GM12873 (cell line): Measurements from ENCODE around the gene ABHD12.

Experiments used
- TF ChIP-seq, protein P1 (sequence below): IDR thresholded peaks from 2 replicates; pipeline ENCODE4 v1.5.1; 2012; ENCODE audit warnings: low read depth, mild to moderate bottlenecking, moderate library complexity, low read length, control low read depth; ENCODE audit not compliant: insufficient read depth; ENCODE audit errors: missing control alignments

ABHD12 gene

DNA sequence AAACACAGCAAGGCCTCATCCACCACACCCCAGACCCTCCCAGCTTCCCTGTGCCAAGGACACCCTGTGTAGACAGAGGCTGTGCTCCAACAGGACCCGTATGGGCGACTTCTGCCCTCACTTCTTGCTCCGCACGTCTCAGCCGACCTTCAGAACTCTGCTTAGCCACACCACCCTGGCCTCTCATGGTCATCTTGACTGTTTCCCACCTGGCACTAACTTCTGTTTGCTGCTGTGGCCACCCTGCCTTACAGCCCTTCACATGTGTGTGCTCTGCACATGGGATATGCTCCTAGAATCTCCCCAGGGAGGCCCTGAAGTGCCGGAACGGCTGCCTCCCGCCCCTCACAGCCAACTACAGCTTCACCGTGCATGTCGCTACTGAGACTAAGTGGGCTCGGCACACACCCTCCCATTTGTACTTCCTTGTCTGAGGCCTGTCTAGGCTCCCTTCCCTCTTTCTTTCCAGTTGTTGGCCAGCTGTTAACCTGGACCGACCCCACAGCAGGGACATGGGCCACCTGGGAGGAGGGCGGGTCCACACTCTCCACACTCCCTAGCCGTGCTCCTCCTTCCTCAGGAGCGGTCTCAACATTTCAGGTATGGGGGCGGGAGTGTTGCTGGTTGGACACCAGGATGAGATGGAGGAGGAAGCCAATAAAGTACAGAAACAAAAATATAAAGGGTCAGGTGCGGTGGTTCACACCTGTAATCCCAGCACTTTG lies 73.1 kb downstream of the ABHD12 start:
- TF ChIP-seq, protein P1, sequence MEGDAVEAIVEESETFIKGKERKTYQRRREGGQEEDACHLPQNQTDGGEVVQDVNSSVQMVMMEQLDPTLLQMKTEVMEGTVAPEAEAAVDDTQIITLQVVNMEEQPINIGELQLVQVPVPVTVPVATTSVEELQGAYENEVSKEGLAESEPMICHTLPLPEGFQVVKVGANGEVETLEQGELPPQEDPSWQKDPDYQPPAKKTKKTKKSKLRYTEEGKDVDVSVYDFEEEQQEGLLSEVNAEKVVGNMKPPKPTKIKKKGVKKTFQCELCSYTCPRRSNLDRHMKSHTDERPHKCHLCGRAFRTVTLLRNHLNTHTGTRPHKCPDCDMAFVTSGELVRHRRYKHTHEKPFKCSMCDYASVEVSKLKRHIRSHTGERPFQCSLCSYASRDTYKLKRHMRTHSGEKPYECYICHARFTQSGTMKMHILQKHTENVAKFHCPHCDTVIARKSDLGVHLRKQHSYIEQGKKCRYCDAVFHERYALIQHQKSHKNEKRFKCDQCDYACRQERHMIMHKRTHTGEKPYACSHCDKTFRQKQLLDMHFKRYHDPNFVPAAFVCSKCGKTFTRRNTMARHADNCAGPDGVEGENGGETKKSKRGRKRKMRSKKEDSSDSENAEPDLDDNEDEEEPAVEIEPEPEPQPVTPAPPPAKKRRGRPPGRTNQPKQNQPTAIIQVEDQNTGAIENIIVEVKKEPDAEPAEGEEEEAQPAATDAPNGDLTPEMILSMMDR: no peak

DNA sequence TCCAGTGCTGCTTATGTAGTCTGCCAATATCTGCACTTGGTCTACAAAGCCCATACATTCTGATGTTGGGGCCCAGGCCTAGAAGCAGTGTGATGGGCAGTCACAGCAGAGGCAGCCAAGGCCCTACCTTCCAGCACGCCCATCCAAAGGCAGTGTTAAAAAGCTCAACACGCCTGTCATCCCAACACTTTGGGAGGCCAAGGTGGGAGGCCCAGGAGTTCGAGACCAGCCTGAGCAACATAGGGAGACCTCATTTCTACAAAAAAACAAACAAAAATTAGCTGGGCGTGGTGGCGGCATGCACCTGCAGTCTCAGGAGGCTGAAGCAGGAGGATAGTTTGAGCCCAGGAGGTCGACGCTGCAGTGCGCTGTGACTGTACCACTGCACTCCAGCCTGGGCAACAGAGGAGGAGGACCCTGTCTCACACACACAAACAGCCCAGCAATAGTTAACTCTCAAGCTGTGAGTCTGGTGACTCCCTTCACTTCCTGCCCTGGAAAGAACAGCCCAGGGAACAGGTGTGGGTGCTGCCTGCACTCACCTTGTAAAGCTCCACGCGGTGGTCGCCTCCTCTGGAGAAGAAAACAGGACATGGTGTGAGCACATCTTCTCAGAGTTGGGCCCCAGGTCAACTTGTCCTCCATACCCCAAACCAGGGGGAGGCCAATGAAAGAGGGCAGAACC lies 74.0 kb downstream of the ABHD12 start:
- TF ChIP-seq, protein P1: no peak

DNA sequence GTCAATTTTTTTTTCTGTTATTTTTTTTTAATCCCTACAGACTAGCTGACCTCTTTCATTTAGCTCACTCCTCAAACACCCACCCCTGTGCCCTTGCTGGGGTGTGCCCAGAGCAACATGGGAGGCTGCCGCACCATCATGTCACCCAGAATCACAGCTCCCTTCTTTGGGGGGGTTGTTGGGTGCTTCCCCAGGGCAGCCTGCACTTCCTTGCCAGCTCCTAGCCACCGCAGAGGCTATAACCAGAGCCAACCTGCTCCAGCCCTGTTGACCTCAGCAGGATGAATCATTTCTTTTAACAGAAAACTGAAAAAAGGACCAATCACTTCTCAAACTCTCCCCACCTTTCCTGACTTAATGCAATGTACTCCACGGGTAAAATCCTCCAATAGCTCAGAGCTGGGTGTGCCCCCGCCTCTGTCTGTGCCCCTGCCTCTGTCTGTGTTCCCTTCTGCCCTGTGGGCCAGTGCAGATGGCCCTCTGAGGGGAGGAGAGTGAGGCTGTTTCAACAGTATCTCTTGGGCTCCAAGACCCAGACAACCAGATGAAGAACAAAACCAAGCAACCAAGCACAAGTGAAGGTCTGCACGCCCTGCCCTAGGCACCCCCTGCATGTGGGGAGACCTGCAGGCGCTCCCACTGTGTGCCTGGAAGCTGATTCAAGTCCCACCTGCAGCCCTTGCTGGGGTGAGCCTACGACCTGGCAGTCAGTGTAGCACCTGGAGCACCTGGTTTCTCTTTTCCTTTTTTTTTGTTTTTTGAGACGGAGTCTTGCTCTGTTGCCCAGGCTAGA lies 75.0 kb downstream of the ABHD12 start:
- TF ChIP-seq, protein P1: no peak

DNA sequence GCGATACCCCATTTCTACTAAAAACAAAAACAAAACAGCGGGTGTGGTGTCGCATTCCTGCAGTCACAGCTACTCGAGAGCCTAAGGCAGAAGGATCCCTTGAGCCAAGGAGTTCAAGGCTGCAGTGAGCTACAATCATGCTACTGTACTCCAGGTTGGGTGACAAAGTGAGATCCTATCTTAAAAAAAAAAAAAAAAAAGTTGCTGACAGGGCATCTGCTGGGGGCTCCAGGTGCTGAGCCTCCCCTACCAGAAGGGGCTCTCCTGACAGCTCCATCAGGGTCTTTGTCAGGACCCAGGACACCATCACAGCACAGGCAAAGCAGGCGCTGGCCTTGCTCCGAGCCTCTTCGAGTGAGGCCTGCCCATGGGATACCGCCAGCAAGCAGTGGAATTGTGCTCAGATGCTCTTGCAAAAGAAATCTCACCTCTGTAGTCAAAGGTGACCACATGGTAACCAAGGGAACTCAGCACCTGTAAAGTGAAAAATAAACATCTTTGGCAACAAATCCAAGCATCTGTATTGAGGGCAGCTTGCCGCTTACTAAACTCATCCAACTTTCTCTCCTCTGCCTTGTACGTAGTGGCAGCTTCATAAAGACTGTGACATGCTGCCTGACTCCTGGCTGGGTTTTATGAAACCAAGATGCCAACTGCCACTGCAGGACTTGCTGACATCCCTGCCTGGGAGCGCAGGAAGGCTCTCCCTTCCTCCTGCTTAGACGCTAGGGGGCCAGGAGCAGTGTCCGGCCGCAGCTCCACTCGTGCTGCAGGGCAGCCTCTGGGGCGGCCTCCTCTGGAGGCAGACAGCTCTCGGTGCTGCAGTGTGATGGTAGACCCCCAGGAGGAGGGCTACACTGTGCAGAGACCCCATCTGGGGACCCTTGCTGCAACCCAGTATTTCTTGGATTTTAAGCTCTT lies 75.9 kb downstream of the ABHD12 start:
- TF ChIP-seq, protein P1: no peak

DNA sequence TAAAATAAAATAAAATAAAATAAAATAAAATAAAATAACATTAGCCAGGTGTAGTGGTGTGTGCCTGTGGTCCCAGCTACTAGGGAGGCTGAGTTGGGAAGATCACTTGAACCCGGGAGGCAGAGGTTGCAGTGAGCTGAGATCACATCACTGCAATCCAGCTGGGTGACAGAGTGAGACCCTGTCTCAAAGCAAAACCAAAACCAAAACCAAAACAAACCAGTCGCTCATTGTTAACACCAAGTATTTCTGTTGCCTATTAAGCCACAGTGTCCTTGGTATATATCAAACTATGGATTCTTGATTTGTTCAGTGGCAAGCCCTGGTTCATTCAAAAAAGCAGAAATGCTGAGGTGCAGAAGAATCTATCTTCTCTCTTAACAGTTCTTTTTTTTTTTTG lies 77.0 kb downstream of the ABHD12 start:
- TF ChIP-seq, protein P1: no peak

DNA sequence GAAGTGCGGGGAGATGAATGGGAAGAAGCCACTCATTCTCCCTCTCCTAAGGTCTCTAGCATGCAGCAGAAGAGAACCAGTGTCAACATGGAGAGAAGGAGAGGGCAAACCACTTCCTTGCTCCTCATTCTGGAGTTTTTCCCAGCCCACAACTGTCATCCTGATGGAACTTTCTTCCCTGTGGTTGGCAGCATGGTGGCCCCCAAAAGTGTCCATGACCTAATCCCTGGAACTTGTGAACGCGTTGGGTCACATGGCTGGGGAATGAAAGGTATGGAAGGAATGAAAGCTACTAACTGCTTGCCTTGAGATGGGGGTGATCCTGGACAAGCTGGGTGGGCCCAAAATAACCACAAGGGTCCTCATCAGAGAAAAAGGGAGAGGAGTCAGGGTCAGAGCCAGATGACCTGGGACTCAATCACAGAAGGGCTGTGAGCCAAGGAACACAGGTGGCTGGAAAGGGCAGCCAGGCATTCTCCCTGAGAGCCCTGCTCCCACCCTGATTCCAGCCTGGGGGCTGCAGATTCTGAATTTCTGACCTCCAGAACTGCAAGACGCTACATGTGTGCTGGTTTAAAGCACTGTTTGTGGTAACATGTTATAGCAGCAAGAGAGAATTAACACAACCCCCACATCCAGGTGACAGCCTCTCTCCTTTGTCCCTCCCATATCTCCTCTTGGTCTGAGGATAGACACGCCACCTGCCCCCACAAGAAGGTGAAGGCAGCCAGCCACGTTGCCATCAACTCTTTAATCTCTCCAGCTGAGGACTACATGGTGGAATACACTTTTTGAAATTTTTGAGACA lies 79.5 kb downstream of the ABHD12 start:
- TF ChIP-seq, protein P1: no peak
